Astrocyte (in vitro differentiated cells and primary cell): Measurements from ENCODE around the gene PGLYRP4.

Experiments used
- CTCF ChIP-seq: IDR thresholded peaks from 2 replicates; pipeline ENCODE4 v1.5.1; 2011; ENCODE audit warnings: low read depth, mild to moderate bottlenecking, inconsistent platforms, low read length, moderate library complexity; ENCODE audit not compliant: insufficient read depth
- EZH2 ChIP-seq: IDR thresholded peaks from 2 replicates; pipeline ENCODE4 v1.6.1; 2012; ENCODE audit warnings: mild to moderate bottlenecking, low read length, inconsistent platforms; ENCODE audit not compliant: insufficient read depth

- TF ChIP-seq CTCF: no peak
- no peak for TF ChIP-seq EZH2
Observed at GRCh38 chr1:153395776-153396175, 47.1 kb upstream of the PGLYRP4 start.
